ENCODE measurements around the gene TBR1.

The TBR1 gene

GRCh38 chr2:161415987-161416707, at the start of gene TBR1:
Gene TBR1, plus strand, starts transcription at chr2:161416297. Its CDS starts 114 bp downstream, at chr2:161416411.
- no peak for DNase-seq

- DNase-seq: no peak
These were observed 48.4 kb upstream of the TBR1 start for GRCh38 chr2:161367675-161368074.

GRCh38 chr2:161369311-161369710, 46.8 kb upstream of the TBR1 start:
- DNase-seq: no peak

- no peak for DNase-seq
These were observed 45.1 kb upstream of the TBR1 start for GRCh38 chr2:161370981-161371380.

GRCh38 chr2:161371869-161372268, 44.2 kb upstream of the TBR1 start:
- no peak for DNase-seq

GRCh38 chr2:161373942-161374341, 42.2 kb upstream of the TBR1 start:
- DNase-seq: no peak

- no peak for DNase-seq
These were observed 41.7 kb upstream of the TBR1 start for GRCh38 chr2:161374446-161374845.

GRCh38 chr2:161379740-161380139, 36.4 kb upstream of the TBR1 start:
- DNase-seq: no peak

- DNase-seq: no peak
These were observed 34.6 kb upstream of the TBR1 start for GRCh38 chr2:161381546-161381945.

- no peak for DNase-seq
These were observed 33.4 kb upstream of the TBR1 start for GRCh38 chr2:161382747-161383146.

- no peak for DNase-seq
These were observed 31.2 kb upstream of the TBR1 start for GRCh38 chr2:161384864-161385263.

GRCh38 chr2:161386228-161386824, 29.8 kb upstream of the TBR1 start:
- DNase-seq: no peak

- DNase-seq: no peak
These were observed 27.8 kb upstream of the TBR1 start for GRCh38 chr2:161388146-161388779.

GRCh38 chr2:161391737-161392506, 24.2 kb upstream of the TBR1 start:
- no peak for DNase-seq

GRCh38 chr2:161400076-161400475, 16.0 kb upstream of the TBR1 start:
- no peak for DNase-seq

GRCh38 chr2:161402297-161402696, 13.8 kb upstream of the TBR1 start:
- no peak for DNase-seq

GRCh38 chr2:161406316-161406715, 9.8 kb upstream of the TBR1 start:
- DNase-seq: no peak

GRCh38 chr2:161407597-161407996, 8.5 kb upstream of the TBR1 start:
- DNase-seq: no peak

- no peak for DNase-seq
These were observed 6.7 kb upstream of the TBR1 start for GRCh38 chr2:161409308-161409907.

- DNase-seq: no peak
These were observed 3.8 kb upstream of the TBR1 start for GRCh38 chr2:161412346-161412745.

GRCh38 chr2:161414042-161415033, 1.8 kb upstream of the TBR1 start:
- no peak for DNase-seq

All from NCI-H510A (cell line).